RPMI8226 (cell line): ENCODE results near the gene SLC9A8.
A peak's percentile ranks its signal among the peaks of the same experiment; 100 is the strongest.

ENCODE experiments used
- DNase-seq: peaks from one replicate; pipeline ENCODE4 v3.0.0-alpha.2; 2015

SLC9A8 gene

DNA sequence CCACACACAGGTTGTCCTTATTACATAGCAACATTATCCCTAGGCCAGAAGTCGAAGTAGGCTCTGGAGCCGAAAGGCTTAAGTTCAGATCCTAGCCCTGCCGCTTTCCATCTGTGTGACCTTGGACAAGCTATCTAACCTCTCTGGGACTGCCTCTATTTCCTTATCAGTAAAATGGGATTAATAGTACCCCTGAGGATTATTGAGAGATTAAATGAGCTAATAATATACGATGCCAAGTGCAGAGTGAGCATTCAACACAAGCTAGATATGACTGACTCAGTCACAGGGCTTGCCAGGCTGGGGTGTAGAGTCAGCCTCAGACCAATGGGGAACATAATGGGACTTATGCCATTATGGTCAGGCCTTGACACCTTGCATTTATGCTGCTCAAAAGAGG is 111.6 kb downstream of the SLC9A8 start:
- no peak for DNase-seq

DNA sequence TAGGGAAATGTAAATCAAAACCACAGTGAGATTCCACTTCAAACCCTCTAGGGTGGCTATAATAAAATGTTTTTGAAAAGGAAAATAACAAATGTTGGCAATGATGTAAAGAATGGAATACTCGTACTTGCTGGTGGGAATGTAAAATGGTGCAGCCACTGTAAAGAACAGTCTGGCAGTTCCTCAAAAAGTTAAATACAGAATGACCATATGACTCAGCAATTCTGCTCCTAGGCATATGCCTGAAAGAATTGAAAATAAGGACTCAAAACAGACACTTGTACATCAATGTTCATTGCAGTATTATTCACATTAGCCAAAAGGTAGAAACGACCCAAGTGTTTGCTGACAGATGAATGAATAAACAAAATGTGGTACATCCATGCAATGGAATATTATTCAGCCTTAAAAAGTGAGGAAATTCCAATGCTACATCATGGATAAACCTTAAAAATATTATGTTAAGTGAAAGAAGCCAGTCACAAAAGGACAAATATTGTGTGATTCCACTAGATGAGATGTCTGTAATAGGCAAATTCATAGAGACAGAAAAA is 113.3 kb downstream of the SLC9A8 start:
- DNase-seq = peak; percentile 12

DNA sequence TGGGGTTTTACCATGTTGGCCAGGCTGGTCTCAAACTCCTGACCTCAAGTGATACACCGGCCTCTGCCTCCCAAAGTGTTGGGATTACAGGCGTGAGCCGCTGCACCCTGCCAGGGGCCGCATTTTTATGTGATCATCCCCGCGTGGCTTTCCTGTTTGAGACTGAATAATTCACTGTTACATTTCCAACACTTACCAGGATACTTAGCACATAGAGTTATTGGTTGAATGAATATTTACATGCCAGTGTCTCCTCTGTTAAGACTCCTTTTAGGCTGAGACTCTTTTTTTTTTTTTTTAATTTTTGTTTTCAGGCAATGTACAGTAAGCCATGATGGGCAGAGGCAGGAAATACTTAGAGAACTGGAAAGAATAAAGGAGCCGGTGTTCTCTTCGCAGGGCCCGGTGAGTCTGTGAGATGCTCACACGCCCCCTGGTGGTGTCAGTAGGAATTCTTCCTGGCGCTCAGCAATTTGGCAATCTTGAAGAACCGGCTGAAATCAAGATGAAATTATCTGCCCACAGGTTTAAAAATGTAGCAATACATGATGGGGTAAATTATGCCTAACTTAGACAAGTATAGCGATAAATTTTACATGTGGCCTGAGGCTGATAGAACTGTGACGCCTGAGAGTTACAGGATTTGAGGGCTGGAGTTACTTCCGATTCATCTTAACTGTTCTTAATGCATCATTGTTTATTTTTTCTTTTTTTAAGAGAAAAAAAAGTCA is 115.9 kb downstream of the SLC9A8 start:
- DNase-seq = peak; percentile 85

DNA sequence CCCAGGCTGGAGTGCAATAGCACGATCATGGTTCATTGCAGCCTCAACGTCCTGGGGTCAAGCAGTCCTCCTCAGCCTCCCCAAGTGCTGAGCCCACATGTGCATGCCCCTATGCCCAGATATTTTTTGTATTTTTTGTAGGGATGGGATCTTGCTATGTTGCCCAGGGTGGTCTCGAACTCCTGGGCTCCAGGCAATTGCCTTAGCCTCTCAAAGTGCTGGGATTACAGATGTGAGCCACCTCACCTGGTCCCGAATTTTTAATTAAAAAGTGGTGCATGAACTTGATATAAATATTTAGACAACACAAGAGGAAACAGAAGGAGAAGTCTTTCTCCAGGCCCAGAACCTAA is 116.5 kb downstream of the SLC9A8 start:
- DNase-seq = no peak

DNA sequence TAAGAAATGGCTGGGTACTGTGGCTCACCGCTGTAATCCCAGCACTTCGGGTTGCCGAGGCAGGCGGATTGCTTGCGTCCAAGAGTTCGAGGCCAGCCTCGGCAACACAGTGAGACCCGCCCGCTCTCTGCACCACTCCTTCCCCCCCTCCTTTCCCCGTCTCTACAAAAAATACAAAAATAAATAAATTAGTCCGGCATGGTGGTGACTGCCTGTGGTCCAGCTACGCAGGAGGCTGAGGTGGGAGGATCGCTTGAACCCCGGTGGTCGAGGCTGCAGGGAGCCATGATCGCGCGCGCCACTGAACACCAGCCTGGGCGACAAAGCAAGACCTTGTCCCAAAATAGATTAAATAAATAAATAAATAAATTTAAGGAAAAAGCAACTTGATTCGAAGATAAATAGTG is 123.1 kb downstream of the SLC9A8 start:
- DNase-seq = no peak

DNA sequence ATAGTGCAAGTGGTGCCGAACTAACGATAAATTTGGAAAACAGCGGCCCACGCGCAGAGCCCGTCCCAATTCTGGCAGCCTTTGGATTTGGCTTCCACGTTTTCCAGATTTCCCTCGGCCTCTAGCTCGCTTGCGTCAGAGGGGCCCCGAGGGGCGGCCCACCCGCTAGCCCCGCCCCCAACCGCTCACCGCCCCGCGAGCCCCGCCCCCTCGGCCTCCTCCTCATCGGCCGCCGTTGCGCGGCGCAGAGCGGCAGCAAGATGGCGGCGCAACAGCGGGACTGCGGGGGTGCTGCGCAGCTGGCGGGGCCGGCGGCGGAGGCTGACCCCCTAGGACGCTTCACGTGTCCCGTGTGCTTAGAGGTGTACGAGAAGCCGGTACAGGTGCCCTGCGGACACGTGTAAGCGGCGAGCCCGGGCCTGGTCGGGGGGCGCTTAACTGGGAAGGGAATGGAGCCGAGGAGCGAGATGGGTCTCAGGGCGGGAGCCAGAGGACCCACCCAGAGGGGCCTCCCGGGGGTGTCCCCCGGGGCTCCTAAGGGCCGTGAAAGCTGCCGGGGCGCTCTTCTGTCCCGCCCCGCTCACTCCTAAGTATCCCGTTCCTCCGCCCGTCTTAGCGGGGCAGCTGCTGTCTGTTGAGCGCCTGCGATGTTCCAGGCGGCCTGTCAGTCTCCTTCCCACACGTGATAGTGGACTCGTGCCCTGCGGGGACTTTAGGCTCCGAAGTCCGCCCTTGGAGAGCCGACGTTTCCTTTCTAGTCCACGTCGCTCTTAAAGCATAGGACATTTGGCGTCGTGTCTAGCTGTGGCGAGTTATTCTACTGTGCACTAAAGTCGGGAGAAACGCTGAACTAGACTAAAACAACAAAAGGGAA is 123.8 kb downstream of the SLC9A8 start, which contains the start of gene RNF114:
Gene RNF114, plus strand, starts transcription at position 245 of the 874 bp plus-strand sequence. Its CDS starts 16 bp downstream, at position 261.
- peak; percentile 95 for DNase-seq

DNA sequence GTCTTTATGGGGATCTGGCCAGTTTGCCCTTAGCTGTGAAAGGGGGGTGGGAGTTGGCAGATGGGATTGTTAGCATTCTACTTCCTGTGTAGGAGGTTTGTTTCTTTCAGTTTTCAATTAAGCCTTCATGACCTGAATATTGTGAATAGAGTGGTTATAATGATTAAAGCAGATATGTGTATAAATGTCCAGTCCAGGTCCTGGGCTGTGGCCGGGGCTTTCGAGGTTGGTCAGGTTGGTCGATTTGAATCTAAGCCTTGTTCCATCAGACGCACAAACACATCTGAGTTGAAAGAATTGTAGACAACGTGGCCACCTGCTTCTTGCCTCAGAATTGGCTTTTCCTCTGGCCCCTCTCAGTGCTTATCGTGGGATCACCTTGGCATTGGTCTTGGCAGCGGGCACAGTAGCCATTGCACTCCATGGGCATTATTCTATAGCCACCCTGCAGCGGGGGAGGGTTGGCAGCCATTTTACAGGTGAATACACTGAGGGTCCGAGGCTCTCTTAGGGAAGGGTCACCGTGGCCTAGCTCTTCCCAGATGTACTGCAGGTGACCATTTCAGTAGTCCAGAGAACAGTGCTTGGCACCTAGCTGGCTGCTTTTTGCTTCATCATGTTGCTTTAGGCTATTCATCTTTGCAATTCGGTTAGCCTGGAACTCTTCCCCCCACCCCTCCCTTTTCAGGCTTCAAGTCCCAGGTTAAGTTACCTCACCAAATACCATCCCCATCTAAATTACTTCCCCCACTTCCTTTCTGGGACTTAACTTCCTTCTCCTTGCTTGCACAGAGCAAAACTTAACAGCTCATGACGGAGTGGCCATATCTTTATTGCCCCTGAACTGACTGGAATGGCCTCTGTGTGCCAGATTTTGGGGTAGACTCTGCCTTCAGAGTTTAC is 124.7 kb downstream of the SLC9A8 start:
- no peak for DNase-seq

DNA sequence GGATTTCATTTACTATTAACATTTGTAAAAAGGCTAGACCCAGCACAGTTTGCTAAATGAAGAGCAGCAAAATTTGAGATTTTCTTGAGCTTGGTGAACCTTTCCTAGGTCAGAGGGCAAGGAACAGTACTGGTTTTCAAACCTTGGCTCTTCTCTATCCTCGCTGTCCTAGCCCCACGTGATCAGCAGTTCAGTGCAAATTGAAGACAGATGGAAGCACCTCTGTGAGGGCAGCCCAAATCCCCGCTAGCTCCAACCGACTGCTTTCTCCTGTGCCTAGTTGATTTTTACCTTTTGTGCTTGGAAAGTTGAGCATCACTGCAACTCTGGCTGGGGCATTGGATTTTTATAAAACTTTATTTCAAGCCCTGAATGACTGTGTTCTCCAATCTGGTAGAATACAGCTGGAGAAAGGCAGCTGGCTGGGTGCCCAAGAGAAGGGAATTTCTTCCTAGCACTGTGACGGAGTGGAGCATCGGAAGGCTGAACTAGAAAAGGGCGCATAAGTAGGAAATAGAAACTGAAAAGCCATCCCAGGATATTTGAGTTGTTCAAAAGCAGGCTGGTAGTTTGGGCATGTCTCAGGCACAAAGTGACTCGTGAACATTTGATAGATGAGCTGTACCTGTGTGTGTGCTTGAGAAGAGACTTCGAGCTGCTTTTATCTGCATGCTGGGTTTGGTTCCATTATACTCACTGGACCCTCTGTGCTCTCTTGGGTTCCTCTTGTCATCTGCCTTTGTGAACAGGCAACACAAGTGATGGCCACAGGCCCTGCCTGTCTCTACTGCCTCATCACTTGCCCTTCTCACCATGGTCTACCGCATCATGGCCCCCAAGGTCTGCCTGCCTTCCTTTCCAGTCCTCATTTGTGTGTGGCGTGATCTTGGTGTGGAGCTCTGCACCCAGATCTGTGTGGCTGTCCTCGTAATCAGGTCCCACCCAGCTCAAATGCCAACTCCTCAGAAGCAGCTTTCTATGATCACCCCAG is 125.8 kb downstream of the SLC9A8 start:
- no peak for DNase-seq

DNA sequence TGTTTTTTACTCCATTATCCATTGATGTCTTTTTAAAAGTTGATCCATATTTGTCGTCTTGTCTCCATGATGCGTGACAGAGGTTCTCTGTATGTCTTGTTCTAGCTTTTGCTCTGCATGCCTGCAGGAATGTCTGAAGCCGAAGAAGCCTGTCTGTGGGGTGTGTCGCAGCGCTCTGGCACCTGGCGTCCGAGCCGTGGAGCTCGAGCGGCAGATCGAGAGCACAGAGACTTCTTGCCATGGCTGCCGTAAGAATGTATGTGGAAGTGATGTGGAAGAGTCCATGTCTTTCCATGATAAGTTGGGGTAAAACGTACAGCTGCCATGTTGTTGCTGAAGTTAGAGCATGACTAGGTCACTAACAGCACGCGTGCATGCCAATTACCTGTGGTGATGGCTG is 128.8 kb downstream of the SLC9A8 start:
- no peak for DNase-seq
